HG03108 (cell line): ENCODE data around the gene ISLR.

ENCODE experiments used
- ATAC-seq: cut with Tn5 transposase; IDR thresholded peaks from one replicate; pipeline ENCODE4 v1.9.1; 2021; ENCODE audit warnings: moderate library complexity; ENCODE audit not compliant: unreplicated experiment

Gene ISLR

DNA sequence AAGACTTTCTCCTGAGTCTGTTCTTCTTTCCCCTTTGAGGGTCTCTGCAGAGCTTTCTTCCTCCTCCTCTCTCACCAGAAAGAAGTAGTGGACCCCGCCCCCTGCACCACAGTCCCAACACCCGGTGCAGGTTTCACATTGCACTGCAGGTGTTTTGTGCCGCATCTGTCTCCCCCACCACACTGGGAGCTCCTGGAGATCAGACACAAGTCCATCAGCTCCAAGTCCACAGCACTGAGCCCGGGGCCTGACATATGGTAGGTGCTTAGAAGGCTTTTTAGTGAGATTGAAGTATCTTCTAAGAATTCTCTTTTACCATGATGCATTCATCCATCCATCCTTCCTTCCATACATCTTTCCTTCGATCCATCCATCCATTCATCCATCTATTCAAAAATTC lies 19.2 kb downstream of the ISLR start:
- no peak for ATAC-seq

DNA sequence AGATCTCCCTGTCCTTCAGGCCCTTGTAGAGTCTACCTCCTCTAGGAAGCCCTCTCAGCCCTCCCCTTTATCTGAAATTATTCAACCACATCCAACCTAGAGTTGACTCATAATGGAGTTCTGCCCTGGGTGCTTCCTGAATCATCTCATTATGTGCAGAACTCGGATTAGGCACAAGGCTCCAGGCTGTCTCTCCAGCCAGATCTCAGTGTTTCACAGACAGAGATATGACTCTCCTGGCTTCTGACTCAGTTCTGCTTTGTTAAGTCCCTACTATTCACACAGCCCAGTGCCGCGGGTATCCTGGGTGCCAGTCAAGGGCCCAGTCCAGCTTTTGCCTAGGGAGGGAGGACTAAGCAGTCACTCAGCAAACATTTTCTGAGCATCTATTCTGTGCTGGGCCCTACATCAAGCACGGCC lies 19.8 kb downstream of the ISLR start:
- ATAC-seq: no peak

DNA sequence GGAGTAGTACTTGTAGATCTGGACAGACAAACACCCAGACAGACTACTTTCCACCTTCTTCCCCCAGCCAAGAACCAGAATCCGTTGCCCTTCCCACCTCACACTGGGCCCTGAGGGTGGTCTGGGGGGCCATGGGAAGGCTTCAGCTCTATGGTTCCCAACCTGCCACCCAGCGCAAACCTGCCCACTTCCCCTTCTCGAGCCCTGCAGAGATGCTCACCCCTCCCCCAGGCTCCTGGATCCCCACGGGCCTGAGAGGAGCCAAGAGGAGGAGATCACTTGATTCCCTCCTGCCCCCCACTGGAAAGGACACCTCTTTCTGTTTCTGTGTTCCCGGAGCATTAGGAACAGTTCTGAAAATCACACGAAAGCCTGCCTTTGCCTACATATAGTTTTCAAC lies 20.4 kb downstream of the ISLR start:
- no peak for ATAC-seq

DNA sequence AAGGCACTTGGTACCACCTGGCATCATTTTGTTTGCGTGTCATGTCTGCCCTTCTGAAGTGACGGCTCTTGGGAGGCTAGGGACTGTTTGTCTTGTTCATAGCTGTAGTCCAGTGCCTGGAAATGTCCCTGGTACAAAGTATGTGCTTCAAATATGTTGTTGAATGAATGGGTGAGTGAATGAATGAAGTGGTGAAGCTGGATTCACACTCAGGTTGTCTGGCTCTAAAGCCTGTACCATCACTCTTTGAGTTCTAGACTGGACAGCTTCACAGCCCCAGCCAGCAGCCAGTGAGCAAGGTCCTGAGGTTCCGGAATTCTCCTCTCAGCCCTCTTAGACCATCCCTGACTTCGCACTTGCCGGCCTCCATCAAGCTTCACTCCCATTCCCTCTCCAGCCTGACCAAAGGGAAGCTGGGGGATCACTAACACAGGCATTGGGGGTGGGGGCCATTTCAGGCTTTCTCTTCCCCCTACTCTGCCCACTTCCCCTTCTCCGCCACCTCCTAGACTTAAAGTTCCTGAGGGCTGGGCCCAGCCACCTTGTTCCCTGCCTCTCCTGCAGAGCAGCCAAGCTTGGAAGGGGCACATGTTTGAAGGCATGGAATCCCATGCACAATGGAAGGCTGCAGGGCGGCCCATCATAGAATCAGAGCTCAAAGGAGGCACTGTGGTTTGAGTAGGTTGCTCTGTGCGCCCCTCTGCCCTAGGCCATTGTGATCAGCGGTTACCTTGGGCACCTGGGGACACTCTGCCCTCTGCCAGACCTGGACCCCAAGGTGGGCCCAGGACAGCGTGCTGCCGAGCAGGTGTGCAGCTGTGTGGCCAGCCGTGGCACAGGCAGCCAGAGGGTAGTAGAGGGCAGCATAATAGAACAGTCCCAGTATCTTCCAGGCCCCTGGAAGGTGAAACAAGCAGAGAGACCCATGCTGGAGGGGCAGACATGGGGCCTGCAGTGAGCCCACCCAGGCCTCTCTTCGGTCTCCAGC lies 21.4 kb downstream of the ISLR start:
- ATAC-seq: no peak

DNA sequence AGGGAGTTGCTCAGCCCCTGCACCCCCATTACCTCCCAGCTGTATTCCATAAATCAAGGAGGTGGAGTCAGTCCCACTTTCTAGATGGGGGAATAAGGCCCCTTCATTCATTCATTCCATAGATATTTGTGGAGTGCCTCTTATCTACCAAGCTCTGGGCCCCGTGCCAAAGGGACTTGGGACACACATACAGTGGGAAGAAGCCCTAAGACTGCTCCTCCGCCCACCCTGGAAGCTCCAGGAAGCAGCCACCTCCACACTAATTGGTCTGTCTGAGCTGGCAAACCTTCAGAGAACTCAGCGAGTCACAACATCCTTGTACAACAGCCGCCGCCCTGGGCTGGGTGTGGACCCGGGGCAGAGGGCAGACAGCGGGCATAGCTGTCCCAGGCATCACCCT lies 22.7 kb downstream of the ISLR start:
- no peak for ATAC-seq

DNA sequence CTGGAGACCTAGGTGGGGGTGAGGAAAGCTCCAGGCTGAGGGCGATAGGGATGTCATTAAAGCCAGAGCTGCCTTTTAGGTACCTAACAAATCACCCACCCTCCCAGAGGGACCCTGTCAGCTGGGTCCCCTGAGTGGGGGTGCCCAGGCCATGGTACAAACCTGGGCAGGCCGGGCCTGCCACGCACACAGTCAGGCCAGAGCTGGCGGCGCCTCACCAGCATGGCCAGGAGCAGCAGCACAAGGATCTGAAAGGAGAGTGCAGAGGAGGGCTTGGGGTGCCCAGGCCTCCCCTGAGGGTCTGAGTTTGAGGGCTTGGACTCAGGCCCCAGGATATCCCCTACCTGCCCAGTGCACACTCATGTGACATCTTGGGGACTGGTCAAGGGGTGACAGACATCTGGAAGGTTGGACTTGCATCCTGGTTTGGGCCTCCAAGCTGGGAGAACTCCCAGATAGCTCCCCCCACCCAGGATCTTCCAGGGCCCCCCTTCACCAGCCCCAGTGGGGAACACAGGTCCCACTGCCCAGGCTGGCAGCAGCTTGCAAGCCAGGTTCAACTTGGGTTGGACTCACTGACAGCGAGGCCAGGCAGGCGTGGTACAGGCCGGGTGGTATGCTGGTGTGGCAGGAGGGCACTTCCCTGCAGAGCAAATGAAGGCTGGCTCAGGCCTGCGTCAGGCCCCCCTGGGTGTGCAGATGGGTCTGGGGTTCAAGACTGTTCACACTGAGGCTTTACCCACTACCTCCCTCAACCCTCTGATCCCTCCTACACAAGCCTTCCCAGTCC lies 23.9 kb downstream of the ISLR start:
- ATAC-seq: no peak

DNA sequence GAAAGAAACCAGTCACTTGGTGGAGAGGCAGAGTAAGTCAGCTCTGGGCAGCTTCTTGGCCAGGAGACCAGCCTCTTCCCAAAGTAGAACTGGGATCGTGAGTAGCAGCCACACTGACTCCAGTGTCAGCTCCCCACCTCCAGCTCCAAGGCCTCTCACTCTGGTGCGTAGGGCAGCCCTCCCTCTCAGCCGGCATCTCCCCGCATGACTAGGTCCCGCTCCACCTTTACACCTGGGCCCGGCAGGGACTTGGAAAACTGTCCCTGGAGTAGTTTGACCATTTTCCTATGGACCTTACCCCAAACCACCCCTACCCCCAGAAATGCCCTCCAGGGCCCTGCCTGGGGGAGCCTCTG lies 25.8 kb downstream of the ISLR start:
- ATAC-seq: no peak

DNA sequence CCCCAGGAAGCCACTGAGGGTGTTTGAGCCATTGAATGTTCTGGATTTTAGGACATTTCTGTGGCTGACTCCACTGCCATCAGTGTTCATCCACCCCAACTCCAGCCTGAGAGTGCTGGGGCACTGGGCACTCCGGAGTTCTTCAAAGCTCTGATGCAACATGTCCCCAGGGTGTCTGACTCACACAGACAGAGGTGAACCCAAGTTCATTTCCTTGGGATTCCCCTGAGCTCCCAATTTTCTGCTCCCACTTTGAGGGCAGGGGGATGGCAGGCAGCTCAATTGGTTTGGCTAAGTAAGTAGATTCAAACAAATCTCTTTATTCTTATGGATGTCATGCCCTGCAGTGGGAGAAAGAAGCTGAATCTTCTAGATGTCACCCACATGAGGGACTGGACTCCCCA lies 26.9 kb downstream of the ISLR start:
- no peak for ATAC-seq

DNA sequence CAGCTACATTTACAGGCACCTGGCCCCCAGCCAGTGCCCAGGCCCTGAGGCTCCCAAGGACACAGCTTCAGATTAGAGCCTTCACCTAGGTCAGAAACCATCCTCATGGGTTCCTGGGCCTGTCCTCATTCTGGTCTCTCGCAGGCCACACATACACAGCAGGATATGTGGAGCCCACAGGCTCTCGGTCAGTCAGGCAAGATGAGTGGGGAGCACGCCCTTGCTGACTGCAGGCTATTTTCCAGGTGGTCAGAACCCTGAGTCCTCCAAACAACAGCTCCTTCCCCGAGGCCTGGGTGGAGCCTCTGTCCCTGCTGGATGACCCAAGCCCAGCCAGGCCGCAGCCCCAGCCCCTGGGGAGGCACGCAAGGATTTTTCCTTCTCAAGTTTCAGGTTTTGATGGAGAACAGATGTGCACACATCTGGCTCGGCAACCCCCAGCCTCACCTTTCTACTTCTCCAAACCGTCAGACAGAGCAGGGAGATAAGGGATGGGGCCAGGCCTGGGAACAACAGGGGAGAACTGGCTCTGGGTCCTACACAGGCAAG lies 27.4 kb downstream of the ISLR start:
- no peak for ATAC-seq

DNA sequence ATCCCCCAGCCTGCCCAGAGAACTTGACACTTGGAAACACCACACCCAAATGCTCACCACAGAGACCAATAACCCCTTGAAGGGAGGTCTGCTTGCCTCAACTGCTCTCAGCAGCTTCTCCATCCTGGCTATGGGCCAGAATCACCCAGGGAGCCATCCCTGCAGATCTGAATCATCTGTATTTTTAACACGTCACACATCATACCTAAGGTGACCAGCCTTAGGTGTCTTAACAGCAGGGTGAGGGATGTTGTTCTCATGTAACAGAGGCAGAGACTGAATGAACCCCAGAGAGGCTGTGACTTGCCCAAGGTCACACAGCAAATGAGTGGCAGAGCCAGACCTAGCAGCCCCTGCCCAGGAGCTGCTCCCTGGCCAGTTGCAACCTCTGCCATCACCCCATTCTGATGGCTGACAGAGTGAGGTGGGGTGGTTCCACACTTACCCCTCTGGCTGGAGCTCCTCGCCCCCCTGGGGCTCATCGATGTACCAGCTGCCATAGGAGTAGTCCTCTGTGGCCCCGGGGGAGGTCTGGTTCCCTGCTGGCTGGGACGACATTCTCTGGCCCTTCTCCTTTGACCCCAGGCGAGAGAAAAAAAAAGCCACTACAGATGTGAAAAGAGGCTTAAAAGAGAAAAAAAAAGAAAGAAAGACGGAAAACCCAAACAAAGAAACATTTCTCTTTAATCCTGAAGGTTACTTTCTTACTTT lies 28.4 kb downstream of the ISLR start:
- ATAC-seq: no peak

DNA sequence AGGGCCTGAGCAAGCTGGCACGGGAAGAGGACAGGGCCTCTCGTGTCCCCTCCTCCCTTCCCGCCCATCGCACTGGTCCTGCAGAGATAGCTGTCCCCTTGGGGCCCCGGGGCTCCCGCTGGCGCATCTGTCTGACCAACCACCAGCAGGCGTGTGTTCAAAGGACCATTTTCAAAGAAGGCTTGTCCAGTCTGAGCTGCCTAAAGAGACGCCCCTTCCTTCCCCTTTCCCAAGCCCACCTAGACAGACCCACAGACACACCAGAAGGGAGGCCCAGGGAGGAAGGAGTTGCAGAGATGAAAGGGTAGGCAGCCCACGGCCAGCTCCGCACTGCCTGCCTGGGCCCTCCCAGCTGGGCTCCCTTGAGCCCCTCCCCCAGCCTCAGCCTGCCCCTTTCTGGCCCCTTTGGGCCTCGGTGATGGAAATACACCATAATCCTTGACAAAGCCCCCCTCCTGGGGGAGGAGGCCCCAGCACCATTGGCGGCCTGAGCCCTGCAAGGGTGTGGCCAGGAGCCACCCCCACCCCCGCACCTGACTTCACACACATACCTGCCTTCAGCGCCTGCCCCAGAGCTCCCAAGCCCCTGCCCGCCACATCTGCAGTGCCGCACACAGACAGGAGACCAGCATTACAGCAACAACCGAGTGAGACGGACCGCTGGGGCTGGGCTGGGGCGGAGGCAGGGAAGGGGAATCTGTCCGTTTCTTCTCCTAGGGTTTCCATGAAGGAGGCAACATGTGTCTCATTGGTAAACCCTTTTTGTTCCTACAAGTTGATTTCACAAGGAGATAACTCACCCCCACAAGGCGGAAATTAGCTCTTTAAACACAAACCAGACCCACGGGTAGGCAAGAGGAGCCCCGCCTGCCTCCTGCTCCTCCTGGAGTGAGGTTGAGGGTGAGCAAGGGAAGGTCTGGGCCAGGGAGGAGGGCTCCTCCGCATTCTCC lies 29.2 kb downstream of the ISLR start, which contains the start of gene STRA6:
Gene STRA6, minus strand, starts transcription at position 336 of the 950 bp plus-strand sequence. CDS start 520 bp downstream, outside the sequence.
- ATAC-seq: no peak

DNA sequence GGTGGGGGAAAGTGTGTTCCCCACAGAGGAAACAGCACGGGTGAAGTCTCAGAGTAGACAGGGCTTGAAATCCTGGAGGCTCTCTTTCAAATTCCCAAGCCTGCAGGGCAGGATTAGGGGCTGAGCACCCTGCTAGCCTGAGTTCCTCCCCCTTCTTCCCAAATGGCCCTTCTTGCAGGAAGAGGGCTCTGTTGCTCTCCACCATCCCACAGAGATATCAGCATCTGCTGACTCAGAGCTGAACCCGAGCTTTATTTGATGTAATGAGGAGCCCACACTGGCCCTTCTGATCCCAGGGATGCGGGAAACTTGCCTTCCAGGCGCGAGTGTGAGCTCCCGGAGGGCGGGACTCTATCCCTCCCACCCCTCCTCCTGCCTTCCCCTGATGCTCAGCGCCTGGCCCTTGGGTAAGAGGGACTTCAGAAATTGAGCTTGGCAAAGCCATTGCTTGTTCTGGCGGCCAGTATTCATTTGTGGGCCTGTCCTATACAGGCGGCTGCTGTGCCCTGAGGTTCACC lies 30.5 kb downstream of the ISLR start:
- ATAC-seq: no peak

DNA sequence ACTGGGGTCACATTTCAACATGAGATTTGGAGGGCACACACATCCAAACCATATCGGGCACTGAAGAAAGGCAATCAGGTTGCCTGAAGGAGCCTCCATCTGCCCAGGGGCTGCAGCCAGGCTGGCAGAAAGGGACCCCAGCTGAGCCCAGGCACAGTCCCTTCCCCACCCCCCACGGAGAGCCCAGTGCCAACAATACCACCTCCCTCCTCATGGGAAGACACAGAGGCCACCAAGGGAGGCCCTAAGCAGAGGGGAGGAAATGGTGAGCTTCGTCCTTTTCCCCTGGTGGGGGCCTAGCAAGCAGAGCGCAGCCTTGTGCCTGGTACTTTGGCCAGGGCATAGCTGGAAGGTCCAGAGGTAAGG lies 32.1 kb downstream of the ISLR start:
- no peak for ATAC-seq

DNA sequence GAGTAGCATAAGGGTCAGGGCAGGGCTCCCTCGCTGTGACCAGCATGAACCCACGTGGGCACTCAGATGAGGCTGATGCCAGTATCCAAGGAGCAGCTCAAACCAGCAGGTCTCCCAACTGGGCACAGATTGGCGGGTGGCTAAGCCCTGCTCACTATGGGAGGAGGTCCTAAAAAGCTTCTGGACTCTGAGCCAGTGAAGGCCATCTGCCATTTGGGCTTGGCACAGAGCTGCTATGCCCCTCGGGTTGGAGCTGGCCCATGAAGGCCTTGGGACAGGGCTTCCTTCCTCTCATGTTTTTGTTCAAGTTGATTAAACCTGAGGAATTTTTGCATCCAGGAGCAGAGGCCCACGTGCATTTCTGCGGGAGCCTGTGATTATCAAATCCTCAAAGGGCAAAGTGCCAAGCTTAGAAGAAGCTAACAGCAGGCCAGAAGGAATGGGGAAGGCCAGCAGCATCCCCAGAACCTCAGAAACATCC lies 33.3 kb downstream of the ISLR start:
- ATAC-seq: no peak

DNA sequence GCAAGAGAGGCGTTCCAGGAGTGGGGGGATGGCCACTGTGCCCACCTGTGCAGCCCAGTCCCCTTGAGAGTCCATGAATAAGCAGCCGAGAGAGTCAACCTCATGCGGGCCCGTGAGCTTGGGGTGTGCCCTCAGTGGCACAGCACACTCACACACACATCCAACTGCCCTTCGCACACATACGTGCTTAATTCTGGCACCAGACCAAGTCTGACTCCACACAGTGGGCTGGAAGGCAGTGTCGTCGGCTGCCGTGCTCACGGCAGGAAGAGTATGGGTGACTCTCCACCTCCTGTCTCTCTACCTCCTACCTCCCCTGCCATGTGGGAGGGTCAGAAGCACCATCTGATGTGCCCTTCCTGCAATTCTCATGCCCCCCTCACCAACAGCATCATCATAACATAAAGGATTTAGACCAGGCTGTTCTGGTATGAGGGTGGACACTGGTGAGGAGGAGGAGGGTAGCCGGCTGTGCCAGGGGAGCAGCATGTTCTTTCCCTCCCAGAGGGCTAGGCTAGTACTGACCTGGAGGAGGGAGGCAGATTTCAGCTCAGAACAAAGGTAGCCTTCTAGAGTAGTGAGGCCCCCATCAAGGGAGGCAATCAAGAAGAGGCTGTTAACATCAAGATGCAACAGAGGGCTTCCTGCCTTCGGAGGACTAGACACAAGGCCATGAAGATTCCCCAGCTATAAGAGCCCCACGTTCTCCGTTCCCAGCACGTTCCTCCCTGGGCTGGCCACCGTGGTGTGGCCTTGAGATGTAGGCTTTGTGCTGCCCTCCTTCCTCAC lies 34.3 kb downstream of the ISLR start:
- ATAC-seq: no peak

DNA sequence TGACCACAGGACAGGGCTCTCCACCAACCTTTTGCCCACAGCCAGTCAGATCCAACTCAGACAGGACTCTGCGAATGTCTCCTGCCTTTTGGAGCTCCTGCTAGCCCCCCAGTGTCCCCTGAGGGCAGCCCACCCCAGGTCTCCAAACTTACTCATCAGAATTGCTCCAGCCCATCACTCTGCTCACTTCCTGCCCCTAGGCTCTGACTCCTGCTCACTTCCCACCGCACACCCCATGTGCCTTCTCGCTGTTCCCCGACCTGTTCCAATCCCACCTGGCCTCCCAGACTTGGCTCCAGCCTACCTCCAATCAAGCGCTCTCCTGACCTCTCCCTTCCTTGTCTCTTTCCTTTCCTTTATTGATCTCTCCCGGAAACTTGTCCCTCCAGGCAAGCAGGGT lies 35.0 kb downstream of the ISLR start:
- ATAC-seq: no peak

DNA sequence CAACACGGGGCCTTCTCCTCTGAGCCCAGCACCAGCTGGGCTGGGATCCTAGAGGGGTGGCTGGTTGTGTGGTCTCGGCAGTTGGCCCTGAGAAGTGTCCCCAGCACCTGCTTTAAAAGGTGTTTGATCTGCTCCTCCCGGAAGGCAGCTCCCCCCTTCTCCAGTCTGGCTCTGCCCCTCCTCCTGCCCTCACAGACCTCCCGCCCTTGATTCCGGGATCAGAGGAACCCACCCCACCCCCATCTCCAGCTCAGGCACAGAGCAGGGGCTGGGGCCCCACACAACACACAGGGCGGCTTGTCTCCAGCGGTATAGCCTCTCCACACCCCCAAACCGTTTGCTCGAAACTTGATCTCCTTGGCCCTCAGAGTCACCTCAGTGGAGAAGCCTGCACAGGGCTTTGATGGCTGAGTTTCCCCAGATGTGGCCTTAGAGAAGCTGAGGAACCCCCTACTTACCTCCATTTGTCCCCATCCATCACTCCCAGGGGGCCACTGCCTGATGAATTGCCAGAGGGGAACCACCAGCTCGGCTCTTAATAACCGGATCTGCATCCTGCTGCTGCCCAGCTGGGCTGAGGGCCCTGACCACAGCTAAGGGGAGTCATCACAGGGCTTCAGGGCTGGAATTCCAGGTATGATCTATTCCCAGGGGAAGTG lies 35.5 kb downstream of the ISLR start:
- ATAC-seq: no peak

DNA sequence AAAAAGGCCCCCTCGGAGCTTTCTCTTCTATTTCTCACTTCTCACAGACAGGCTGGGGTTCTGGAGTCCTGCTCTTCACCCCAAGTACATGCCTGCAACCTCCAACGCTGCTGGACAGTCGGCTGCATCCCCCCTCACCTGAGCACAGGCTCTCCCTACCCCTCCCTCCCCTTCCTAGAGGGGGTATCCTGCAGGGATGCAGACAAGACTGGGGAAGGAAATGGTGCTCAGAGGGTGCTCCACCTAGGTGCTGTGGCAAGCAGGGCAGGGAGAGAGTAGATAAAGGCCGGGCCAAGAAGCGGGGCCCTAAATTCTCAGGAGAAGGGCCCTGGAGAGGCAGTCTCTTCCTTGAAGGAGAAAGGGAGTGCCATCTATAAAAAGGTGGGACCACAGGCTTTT lies 36.0 kb downstream of the ISLR start:
- no peak for ATAC-seq
